ENCODE data around the gene FNIP1. TPM values are rescaled to one million over a fixed set of nuclear protein-coding genes. Genes with fewer than 3 reads are reported as not detected.

Gene FNIP1
- total RNA-seq, 2 experiments from 2014 or later, result 24.8 to 26.1 TPM

- no peaks in the 10 kb centered on the region for H3K27me3 Mint-ChIP-seq
- ChIA-PET POLR2A (no interaction called here), CTCF (no interaction called here)
- H3K9me3 Mint-ChIP-seq, result peaks cover 20% of the 10 kb centered on the region
- DNase-seq, result no peak
- H3K27ac Mint-ChIP-seq, result no peak overlapping the region
- H3K4me1 Mint-ChIP-seq, result peaks cover 10% of the 10 kb centered on the region
- peaks cover 39% of the 10 kb centered on the region for H3K36me3 Mint-ChIP-seq (ENCODE audit: low read depth)
- no peak overlapping the region for H3K4me3 Mint-ChIP-seq
These were observed 37.1 kb downstream of the FNIP1 start for GRCh38 chr5:131759704-131760103.

DNA sequence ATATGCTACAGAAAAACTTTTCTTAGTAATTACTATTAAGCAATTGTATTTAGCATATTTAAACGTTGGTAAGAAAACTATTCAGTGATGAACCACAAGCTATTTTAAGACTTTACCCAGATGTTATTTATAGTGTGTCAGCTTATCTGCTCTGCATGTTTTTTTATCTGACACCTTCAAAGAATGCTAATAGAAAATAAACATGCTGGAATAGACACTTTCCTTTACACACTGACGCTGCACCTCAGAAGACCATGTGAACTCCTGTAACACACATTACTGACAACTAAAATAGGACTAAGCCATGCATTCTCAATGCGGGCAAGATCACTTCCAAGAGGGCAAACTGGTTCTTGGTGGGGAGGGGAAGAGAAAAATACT, 38.3 kb downstream of the FNIP1 start:
- Mint-ChIP-seq H3K36me3 (ENCODE audit: low read depth) (peaks cover 37% of the 10 kb centered on the region), H3K4me3 (no peak overlapping the region), H3K4me1 (peaks cover 13% of the 10 kb centered on the region), H3K27ac (no peak overlapping the region), H3K27me3 (no peaks in the 10 kb centered on the region), H3K9me3 (peaks cover 15% of the 10 kb centered on the region)
- no peak for DNase-seq
- ChIA-PET POLR2A (no interaction called here), CTCF (no interaction called here)

GRCh38 chr5:131757830-131758519, 38.8 kb downstream of the FNIP1 start:
- no peaks in the 10 kb centered on the region for H3K27me3 Mint-ChIP-seq
- no peak for DNase-seq
- H3K27ac Mint-ChIP-seq, result no peak overlapping the region
- peaks cover 17% of the 10 kb centered on the region for H3K4me1 Mint-ChIP-seq
- ChIA-PET POLR2A (no interaction called here), CTCF (no interaction called here)
- H3K9me3 Mint-ChIP-seq, result peaks cover 17% of the 10 kb centered on the region
- H3K36me3 Mint-ChIP-seq (ENCODE audit: low read depth), result peaks cover 37% of the 10 kb centered on the region
- no peak overlapping the region for H3K4me3 Mint-ChIP-seq

GRCh38 chr5:131756942-131757341, 39.9 kb downstream of the FNIP1 start:
- no peak overlapping the region for H3K27ac Mint-ChIP-seq
- peaks cover 11% of the 10 kb centered on the region for H3K9me3 Mint-ChIP-seq
- H3K4me3 Mint-ChIP-seq, result no peak overlapping the region
- ChIA-PET CTCF (interaction anchor here (0.6 to 1.4 kb wide), 2 partner anchors 29 to 196 kb away, joined by 3 read pairs; no protein-coding TSS in a partner anchor), POLR2A (interaction anchor here (0.6 kb wide), 1 partner anchor 28 kb away, joined by 3 read pairs; no protein-coding TSS in a partner anchor)
- H3K36me3 Mint-ChIP-seq (ENCODE audit: low read depth), result peaks cover 32% of the 10 kb centered on the region
- H3K4me1 Mint-ChIP-seq, result peaks cover 17% of the 10 kb centered on the region
- no peaks in the 10 kb centered on the region for H3K27me3 Mint-ChIP-seq
- DNase-seq, result no peak

GRCh38 chr5:131754363-131754762, 42.5 kb downstream of the FNIP1 start:
- Mint-ChIP-seq H3K27ac (no peak overlapping the region), H3K4me1 (peaks cover 21% of the 10 kb centered on the region), H3K36me3 (ENCODE audit: low read depth) (peaks cover 30% of the 10 kb centered on the region), H3K9me3 (peaks cover 3% of the 10 kb centered on the region), H3K4me3 (no peak overlapping the region), H3K27me3 (no peaks in the 10 kb centered on the region)
- DNase-seq, result no peak
- CTCF ChIA-PET, result interaction anchor here (0.6 to 0.8 kb wide), 2 partner anchors 164 to 309 kb away, joined by 3 to 4 read pairs; no protein-coding TSS in a partner anchor
- POLR2A ChIA-PET, result no interaction called here

GRCh38 chr5:131751506-131751905, 45.3 kb downstream of the FNIP1 start:
- H3K36me3 Mint-ChIP-seq (ENCODE audit: low read depth), result peaks cover 33% of the 10 kb centered on the region
- CTCF ChIA-PET, result no interaction called here

GRCh38 chr5:131749723-131750470, 46.9 kb downstream of the FNIP1 start:
- ChIA-PET CTCF (no interaction called here), POLR2A (no interaction called here)
- peaks cover 42% of the 10 kb centered on the region for H3K4me1 Mint-ChIP-seq
- no peaks in the 10 kb centered on the region for H3K27me3 Mint-ChIP-seq
- H3K27ac Mint-ChIP-seq, result no peak overlapping the region
- no peak overlapping the region for H3K4me3 Mint-ChIP-seq
- no peak for DNase-seq
- H3K9me3 Mint-ChIP-seq, result peaks cover 5% of the 10 kb centered on the region
- peaks cover 32% of the 10 kb centered on the region for H3K36me3 Mint-ChIP-seq (ENCODE audit: low read depth)

More at GRCh38 chr5:131751506-131751905, 45.3 kb downstream of the FNIP1 start:
- DNase-seq, result no peak
- no peaks in the 10 kb centered on the region for H3K27me3 Mint-ChIP-seq
- peaks cover 3% of the 10 kb centered on the region for H3K9me3 Mint-ChIP-seq
- H3K27ac Mint-ChIP-seq, result no peak overlapping the region
- peaks cover 34% of the 10 kb centered on the region for H3K4me1 Mint-ChIP-seq
- H3K4me3 Mint-ChIP-seq, result no peak overlapping the region
- POLR2A ChIA-PET, result no interaction called here

DNA sequence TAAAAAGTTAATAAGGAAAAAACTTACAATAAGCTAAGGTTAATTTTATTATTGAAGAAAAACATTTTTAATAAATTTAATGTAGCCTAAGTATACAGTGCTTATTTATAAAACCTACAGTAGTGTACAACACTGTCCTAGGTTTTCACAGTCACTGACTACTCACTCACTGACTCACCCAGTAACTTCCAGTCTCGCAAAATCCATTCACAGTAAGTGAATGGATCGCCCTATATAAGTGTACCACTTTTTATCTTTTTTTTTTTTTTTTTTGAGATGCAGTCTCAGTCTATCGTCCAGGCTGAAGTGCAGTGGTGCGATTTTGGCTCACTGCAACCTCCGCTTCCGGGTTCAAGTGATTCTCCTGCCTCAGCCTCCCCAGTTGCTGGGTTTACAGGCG, 47.7 kb downstream of the FNIP1 start:
- H3K9me3 Mint-ChIP-seq, result peaks cover 5% of the 10 kb centered on the region
- H3K27me3 Mint-ChIP-seq, result no peaks in the 10 kb centered on the region
- CTCF ChIA-PET, result no interaction called here
- H3K36me3 Mint-ChIP-seq (ENCODE audit: low read depth), result peaks cover 30% of the 10 kb centered on the region
- H3K4me3 Mint-ChIP-seq, result no peak overlapping the region
- no peak overlapping the region for H3K27ac Mint-ChIP-seq
- no peak for DNase-seq
- POLR2A ChIA-PET, result interaction anchor here (0.7 kb wide), 1 partner anchor 176 kb away, joined by 4 read pairs; no protein-coding TSS in a partner anchor
- peaks cover 38% of the 10 kb centered on the region for H3K4me1 Mint-ChIP-seq

- H3K36me3 Mint-ChIP-seq (ENCODE audit: low read depth), result peaks cover 39% of the 10 kb centered on the region
- peak overlapping the region; percentile 58 for H3K4me3 Mint-ChIP-seq
- DNase-seq, result peak; percentile 30
- peak overlapping the region; percentile 95 for H3K27ac Mint-ChIP-seq
- ChIA-PET POLR2A (no interaction called here), CTCF (interaction anchor here (1.0 kb wide), 2 partner anchors 9 to 50 kb away, joined by 3 to 5 read pairs; no protein-coding TSS in a partner anchor)
- H3K27me3 Mint-ChIP-seq, result no peaks in the 10 kb centered on the region
- peaks cover 3% of the 10 kb centered on the region for H3K9me3 Mint-ChIP-seq
- H3K4me1 Mint-ChIP-seq, result peaks cover 34% of the 10 kb centered on the region
These were observed 49.4 kb downstream of the FNIP1 start for GRCh38 chr5:131747180-131748105.

DNA sequence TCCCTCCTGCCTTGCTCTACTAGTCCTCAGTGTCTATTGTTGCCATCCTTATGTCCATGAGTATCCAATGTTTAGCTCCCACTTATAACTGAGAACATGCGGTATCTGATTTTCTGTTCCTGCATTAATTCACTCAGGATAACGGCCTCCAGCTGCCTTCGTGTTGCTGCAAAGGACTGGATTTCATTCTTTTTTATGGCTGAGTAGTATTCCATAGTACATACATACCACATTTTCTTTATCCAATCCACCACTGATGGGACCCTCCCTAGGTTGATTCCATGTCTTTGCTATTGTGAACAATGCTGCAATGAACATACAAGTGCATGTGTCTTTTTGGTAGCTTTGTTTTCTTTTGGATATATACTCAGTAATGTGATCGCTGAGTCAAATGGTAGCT, 50.4 kb downstream of the FNIP1 start:
- Mint-ChIP-seq H3K36me3 (ENCODE audit: low read depth) (peaks cover 39% of the 10 kb centered on the region), H3K9me3 (peaks cover 3% of the 10 kb centered on the region), H3K4me1 (peaks cover 34% of the 10 kb centered on the region), H3K4me3 (no peak overlapping the region), H3K27ac (peak overlapping the region; percentile 95), H3K27me3 (no peaks in the 10 kb centered on the region)
- ChIA-PET CTCF (no interaction called here), POLR2A (no interaction called here)
- DNase-seq, result no peak

GRCh38 chr5:131745703-131746102, 51.1 kb downstream of the FNIP1 start:
- ChIA-PET POLR2A (no interaction called here), CTCF (no interaction called here)
- peaks cover 3% of the 10 kb centered on the region for H3K9me3 Mint-ChIP-seq
- peaks cover 40% of the 10 kb centered on the region for H3K36me3 Mint-ChIP-seq (ENCODE audit: low read depth)
- H3K27ac Mint-ChIP-seq, result no peak overlapping the region
- H3K27me3 Mint-ChIP-seq, result no peaks in the 10 kb centered on the region
- DNase-seq, result no peak
- H3K4me3 Mint-ChIP-seq, result no peak overlapping the region
- peaks cover 34% of the 10 kb centered on the region for H3K4me1 Mint-ChIP-seq

GRCh38 chr5:131745155-131745554, 51.7 kb downstream of the FNIP1 start:
- POLR2A ChIA-PET, result no interaction called here
- CTCF ChIA-PET, result no interaction called here
- H3K36me3 Mint-ChIP-seq (ENCODE audit: low read depth), result peaks cover 45% of the 10 kb centered on the region
- H3K27me3 Mint-ChIP-seq, result no peaks in the 10 kb centered on the region
- peaks cover 34% of the 10 kb centered on the region for H3K4me1 Mint-ChIP-seq
- H3K9me3 Mint-ChIP-seq, result peaks cover 3% of the 10 kb centered on the region
- H3K27ac Mint-ChIP-seq, result no peak overlapping the region
- H3K4me3 Mint-ChIP-seq, result no peak overlapping the region
- no peak for DNase-seq

Data from activated CD4-positive, alpha-beta T cell treated with anti-CD3 and anti-CD28 coated beads, Interleukin-2, amount 10 ng/mL, durations not matched to agents 7 days and 5 days (primary cell).